HG03342 (cell line): ENCODE measurements around the gene CST1.
"Not testable (repeated sequence)": the region's sequence is repeated elsewhere in the genome, so short reads cannot be mapped to it uniquely, and the experiment has no call there.

Source experiments
- ATAC-seq: cut with Tn5 transposase; IDR thresholded peaks from one replicate; pipeline ENCODE4 v1.9.1; 2021; ENCODE audit warnings: mild to moderate bottlenecking, moderate library complexity; ENCODE audit not compliant: unreplicated experiment

CST1 gene

DNA sequence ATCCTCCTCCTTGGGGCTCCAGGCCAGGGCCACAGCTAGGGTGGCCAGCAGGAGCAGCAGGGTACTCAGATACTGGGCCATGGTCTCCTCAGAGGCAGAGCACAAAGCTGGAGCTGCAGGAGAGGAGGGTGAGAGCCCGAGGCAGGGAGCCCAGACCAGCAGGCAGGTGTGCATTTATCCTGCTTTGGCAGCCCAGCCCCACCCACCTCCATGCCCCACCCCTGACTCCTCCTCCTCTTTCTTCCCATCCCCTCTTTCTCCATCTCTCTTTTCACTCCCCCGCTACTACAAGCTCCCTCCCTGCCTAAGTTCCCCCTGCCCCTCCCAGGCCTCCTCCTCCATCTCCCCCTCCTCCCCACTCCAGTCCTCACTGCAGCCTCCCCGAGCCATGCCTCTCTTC, at the start of gene CST1:
Gene CST1, minus strand, starts transcription at position 150 of the 400 bp plus-strand sequence. Its CDS starts 69 bp downstream, at position 81.
- ATAC-seq, result not testable (repeated sequence)

DNA sequence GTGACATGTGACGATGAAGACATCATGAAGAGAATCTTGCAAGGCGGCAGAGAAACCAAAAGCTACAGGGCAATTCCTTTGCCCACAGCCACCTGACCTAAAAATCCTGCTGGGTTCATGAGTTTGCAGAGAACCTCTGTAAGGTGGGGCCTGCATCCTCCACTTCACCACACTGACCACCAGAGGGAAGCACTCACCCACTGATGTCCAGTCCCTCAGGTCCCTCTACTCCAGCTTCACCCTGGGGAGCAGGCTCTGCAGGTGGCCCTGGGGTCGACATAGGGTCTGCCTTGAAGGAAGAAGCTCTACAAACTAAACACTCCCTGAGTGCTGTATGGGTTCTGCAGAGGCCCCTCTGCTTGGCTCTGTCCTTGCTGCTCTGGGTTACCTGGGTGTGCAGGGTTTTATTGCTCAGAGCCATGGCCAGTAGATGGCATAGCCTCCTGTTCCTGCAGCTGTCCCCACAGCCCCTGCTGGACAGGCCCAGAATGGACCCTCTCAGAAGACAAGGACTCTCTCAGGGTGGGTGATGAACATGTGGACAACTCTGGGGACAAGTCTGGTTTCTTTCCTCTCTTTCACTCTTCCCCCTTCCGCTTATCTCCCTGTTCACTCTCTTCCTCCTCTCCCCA, 48.6 kb upstream of the CST1 start:
- ATAC-seq, result peak; percentile 86

DNA sequence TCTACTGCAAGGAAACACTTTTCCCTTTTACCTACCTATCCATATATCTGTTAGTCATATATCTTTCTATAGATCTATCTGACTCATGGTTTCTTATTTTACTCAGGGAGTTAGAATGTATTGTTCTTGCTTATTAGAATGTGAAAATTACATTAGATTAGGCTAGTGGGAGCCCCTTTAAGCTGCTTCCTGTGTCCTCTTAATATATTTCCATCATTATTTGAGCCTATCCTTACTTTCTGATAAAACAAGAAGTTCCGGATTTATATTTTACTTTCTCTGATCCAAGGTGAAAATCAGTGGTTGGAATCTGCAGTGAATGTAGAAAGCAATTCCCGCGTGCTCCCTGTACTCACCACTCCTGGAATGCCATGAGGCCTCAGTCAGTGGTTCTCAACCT, 44.8 kb upstream of the CST1 start:
- ATAC-seq, result no peak

- no peak for ATAC-seq
These were observed 44.1 kb upstream of the CST1 start for GRCh38 chr20:23794841-23795240.

DNA sequence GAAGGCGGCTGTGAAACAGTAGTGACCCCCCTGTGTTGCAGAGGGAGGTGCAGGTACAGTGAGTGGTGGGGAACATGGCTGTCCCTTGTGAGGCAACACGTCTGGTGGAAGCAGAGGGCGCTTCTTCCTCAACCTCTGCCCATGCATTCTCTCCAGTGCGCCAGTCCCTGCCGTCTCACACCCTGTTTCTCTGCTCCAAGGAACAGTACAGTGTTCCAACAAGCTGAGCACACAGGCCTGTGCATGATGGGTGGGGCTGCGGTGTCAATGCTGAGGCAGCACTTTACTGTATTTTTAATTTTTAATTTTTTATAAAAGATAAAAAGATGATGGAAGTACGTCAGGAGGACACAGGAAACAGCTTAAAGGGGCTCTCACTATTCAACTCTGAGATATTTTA, 43.3 kb upstream of the CST1 start:
- no peak for ATAC-seq

GRCh38 chr20:23783447-23783846, 32.7 kb upstream of the CST1 start:
- ATAC-seq, result no peak

DNA sequence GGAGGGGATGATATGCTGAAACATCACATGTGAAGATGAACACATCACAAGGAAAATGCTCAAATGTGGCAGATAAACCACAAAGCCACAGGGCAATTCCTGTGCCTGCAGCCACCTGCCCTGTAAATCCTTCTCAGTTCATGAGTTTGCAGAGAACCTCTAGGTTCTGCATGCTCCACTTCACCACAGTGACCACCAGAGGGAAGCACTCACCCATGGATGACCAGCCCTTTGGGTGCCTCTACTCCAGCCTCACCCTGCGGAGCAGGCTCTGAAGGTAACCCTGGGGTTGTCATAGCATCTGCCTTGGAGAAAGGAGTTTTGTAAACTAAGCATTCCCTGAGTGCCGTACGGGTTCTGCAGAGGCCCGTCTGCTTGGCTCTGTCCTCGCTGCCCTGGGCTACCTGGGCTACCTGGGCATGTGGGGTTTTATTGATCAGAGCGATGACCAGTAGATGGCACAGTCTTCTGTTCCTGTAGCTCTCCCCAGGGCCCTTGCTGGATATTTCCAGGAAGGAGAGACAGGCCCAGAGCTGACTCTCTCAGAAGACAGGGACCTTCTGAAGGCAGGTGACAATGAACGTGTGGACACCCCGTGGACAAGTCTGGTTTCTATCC, 31.7 kb upstream of the CST1 start:
- peak; percentile 46 for ATAC-seq

GRCh38 chr20:23778676-23779075, 27.9 kb upstream of the CST1 start:
- not testable (repeated sequence) for ATAC-seq

DNA sequence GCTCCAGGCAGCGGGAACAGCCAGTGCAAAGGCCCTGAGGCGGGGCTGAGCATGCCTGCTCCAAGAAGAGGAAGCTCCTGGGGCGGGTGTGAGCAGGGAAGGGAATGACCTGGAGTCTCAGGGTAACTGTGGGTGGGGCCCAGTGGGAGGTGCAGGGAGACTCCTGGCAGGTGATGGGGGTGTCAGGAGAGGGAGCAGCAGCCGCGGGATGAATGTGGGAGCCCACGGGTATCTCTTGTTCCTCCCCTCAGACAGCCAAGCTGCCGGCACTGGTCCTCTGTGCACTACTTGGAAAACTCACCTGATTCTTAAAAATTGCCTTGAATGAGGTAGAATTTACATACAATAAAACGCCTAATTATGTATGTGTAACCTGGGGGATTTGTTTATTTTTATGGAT, 26.6 kb upstream of the CST1 start:
- not testable (repeated sequence) for ATAC-seq

DNA sequence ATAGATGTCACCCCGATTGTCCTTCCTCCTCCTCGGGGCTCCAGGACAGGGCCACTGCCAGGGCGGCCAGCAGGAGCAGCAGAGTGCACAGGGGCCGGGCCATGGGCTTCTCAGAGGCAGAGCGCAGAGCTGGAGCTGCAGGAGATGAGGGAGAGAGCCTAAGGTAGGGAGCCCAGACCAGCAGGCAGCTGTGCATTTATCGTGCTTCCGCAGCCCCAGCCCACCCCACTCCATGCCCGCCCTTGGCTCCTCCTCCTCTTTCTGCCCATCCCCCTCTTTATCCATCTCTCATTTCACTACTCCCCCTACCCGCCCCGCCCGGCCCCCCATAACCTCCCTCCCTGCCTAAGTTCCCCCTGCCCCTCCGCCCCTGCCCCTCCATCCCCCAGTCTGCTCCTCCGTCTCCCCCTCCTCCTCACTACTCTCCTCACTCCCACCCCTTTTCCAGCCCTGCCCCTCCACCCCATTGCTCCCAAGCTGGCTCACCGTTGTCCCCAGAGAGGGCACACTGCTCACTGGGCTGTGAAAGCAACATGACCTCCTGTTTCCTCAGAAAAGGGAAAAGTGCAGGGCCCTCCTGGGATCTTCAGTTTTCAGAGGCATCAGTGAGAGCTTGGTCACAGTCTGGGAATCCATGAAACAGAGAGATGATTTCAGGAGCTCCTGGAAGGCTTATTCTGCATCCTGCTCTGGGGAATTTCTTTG, 25.5 kb upstream of the CST1 start:
- ATAC-seq, result no peak

- ATAC-seq, result no peak
These were observed 23.3 kb upstream of the CST1 start for GRCh38 chr20:23774081-23774480.

DNA sequence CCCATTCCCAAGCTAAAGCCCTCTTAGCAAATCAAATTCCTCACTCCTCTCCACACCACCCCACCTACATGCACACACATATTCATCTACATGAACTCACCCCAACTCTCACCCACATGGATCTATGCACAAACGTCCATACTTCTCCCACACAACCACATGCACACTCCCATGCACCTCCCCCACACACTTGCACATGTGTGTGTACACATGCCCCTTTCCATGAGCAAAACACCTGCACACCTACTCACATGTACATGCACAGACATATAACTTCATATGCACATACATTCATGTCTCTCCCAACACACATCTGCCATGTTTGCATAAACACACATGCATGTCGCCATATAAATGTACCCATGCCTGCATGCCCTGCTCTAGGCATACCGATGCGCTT, 22.8 kb upstream of the CST1 start:
- ATAC-seq, result no peak

DNA sequence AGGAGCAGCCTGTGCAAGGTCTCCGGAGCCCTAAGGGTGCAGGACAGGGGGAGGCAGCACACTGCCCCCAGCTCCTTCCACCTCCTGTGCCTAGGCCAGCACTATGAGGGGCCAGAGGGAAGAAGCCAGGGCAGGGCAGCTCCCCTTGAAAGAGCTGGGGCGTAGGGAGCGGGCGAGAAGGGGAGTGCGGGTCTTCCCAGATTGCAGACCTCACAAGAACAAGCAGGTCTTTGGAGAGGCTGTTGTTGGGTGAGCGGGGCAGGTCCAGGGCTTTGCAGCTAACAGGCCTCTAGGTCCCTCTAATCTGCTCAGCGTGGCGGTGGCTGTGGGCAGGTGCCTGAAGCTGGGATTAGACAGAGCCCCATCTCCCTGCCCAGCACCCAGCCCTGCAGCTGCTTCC, 22.4 kb upstream of the CST1 start:
- ATAC-seq, result no peak

- ATAC-seq, result no peak
These were observed 21.3 kb upstream of the CST1 start for GRCh38 chr20:23772074-23772473.

DNA sequence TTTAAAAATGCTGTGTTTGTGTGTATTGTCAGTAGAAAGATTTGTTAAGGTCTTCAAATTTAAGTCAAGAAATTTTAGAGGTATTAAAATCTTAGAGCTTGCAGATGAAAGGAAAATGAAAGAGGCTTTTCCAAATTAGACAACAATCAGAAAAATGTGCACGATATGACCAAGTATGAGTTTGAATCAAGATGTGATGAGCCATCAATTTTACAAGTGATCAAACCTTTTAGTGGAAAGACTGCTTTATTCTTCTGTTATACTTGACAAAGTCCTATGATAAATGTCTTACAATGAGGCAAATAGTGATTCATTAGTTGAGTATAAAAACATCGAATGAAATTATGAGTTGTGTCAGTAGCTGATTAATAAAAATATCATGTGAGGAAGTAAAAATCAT, 19.6 kb upstream of the CST1 start:
- no peak for ATAC-seq

DNA sequence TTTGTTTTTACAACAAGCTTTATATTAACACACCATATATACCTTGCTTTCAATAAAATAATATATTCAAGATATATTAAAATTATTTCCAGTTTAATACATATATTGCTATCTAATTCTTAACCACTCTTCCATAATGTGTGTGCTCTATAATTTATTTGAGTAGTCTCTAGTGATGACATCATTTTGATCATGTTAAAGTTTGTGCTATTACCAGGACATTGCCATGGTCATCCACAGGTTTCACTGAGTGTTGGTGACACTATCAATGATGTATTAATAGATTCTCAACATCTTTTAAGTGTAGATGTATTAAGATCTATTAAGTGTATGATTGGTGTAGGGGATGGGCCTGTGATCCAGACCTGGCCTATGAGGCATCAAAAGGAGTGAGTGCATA, 17.8 kb upstream of the CST1 start:
- ATAC-seq, result not testable (repeated sequence)

- ATAC-seq, result no peak
These were observed 15.8 kb upstream of the CST1 start for GRCh38 chr20:23766531-23766930.

DNA sequence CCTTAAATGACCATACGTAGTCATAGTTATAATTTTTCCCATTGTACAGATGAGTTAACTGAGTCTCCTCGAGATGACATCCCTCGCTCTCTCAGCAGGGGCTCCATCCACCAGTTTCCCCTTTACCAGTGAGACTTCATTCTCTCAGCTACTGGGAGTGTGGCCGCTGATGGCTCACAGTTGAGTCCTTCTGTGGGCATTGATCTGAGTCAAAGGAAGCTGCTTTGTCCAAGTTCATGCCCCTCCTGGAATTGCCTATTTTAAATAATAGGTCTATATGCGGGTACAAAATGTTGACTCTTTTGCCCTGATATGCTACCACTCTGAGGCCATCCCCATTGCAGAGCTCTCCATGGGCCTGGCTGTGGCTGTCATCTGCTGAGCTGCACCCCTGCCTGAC, 14.8 kb upstream of the CST1 start:
- no peak for ATAC-seq

GRCh38 chr20:23764630-23765029, 13.9 kb upstream of the CST1 start:
- not testable (repeated sequence) for ATAC-seq

GRCh38 chr20:23763345-23763744, 12.6 kb upstream of the CST1 start:
- no peak for ATAC-seq

DNA sequence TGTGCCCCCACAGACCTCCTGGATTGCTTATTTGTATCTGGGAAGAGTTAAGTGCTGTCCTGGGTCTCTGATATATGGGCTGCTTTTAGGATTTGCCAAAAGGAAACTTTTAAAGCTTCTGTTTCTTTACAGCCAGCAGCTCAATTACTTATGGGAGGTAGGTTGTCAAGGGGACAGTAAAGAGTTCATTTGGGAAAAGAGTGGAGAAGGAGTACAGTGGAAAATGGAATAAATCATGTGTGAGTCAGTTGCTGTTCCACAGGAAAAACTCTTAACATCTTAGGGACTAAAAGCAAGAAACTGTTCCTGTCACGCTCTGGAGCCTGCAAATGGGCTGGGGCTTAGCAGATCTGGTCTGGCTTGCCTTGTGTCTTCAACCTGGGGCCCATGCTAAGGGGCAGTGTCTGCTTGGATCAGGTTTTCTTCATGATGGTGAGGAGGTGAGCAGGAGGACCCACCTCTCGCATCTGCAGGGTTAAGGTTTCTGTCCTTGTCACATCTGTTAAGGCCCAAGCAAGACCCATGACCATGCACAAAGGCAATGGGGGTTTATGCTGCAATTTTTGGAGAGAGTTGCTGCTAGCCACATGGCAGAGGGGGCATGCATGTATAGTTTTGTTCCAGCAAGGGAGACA, 8.7 kb upstream of the CST1 start:
- ATAC-seq, result no peak

- not testable (repeated sequence) for ATAC-seq
These were observed 6.1 kb upstream of the CST1 start for GRCh38 chr20:23756792-23757191.
